GM12892 (cell line): ENCODE results near the gene LGR6.

Experiments used
- DNase-seq: peaks from one replicate; pipeline ENCODE4 v3.0.0; 2011; ENCODE audit not compliant: insufficient read length
- FAIRE-seq: peaks from 2 replicates; lab custom pipeline; 2011; peaks lifted over from hg19 to GRCh38; lab: Jason Lieb, UNC
- POLR2A ChIP-seq: IDR thresholded peaks from 2 replicates; pipeline ENCODE4 v1.6.1; 2011; ENCODE audit warnings: low read depth, low read length, control low read depth
- POLR2AphosphoS5 ChIP-seq: IDR thresholded peaks from 2 replicates; pipeline ENCODE4 v1.6.1; 2011; ENCODE audit warnings: low read depth, low read length, control low read depth
- TAF1 ChIP-seq: IDR thresholded peaks from 2 replicates; pipeline ENCODE4 v1.6.1; 2011; ENCODE audit warnings: low read depth, mild to moderate bottlenecking, control low read depth, low read length, borderline replicate concordance

The LGR6 gene

GRCh38 chr1:202263628-202264027 is 70.0 kb downstream of the LGR6 start:
- DNase-seq (no peak), FAIRE-seq (no peak)
- TF ChIP-seq POLR2A (no peak), TAF1 (no peak), POLR2AphosphoS5 (no peak)

DNA sequence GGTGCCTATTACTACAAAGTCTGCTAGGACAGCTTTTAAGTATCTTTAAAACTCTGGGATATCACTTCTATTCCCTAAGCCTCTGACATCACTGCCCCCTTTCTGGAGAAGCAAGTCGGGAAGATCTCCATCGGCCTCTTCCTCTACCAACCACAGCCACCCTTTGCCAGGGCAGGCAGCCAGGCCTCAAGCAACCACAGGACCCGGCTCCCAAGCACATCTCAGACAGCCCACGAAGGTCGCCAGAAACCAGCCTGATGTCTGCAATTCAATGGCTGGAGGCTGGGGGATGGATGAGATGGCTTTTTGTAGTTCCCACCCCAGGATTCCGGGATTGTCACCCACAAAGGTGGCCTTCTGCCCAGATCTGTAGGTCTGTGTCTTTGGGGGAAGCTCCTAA is 70.7 kb downstream of the LGR6 start:
- DNase-seq = no peak
- FAIRE-seq = no peak
- no peak for TF ChIP-seq POLR2A
- no peak for TF ChIP-seq POLR2AphosphoS5
- no peak for TF ChIP-seq TAF1

DNA sequence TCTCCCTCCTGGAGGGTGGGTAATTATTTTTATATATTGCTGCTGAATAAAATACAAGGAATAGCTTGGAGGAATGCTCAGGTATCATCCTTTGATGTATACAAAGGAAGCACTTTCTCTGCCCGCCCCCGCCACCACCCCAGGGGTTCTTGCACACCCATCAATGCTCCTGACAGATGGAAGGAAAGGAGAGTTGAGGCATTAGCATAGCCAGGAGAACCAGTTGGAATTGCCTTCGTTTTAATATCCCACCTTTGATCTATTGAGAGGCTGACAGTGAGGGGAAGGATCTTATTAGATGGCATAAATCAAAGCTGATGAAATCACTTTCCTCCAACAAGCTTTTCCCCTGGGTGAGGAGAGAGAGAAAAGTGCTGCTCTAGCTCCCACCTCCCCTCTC is 71.1 kb downstream of the LGR6 start:
- DNase-seq (no peak), FAIRE-seq (no peak)
- TF ChIP-seq TAF1 (no peak), POLR2A (no peak), POLR2AphosphoS5 (no peak)

GRCh38 chr1:202266061-202266765 is 72.6 kb downstream of the LGR6 start:
- FAIRE-seq (no peak), DNase-seq (no peak)
- no peak for TF ChIP-seq POLR2AphosphoS5
- TF ChIP-seq TAF1 = no peak
- no peak for TF ChIP-seq POLR2A

DNA sequence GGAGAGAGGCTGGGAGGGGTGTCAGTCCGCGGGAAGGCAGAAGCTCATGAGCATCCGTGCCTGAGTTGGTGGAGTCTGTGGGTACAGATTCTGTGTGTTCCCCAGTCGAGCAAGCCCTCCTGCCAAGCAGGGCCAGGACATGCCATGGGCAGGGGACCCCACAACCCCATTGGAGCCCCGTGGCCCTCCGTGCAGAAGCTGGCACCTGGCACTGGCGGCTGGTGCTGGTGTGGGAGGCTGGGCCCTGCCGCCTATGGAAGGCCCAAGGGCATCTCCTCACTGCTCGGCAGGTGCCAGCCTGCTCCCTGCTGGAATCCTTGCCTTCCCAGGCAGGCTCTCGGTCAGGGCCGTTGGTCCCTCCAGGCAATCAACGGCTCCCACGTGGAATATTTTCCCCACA is 74.4 kb downstream of the LGR6 start:
- DNase-seq = no peak
- FAIRE-seq = no peak
- TF ChIP-seq POLR2AphosphoS5 (no peak), TAF1 (no peak), POLR2A (no peak)

DNA sequence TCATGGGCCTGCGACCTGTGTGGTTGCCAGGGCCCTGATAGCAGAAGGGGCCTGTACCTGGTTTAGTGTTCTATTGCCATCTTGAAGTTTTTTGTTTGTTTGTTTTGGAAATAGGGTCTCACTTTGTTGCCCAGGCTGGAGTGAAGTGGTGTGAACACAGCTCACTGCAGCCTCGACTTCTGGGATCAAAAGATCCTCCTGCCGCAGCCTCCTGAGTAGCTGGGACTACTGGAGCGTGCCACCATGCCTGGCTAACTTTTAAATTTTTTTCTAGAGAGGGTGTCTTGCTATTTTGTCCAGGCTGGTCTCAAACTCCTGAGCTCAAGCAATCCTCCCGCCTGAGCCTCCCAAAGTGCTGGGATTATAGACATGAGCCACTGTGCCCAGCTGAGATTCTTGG is 75.2 kb downstream of the LGR6 start:
- no peak for FAIRE-seq
- TF ChIP-seq POLR2A (no peak), TAF1 (no peak), POLR2AphosphoS5 (no peak)
- DNase-seq = no peak

DNA sequence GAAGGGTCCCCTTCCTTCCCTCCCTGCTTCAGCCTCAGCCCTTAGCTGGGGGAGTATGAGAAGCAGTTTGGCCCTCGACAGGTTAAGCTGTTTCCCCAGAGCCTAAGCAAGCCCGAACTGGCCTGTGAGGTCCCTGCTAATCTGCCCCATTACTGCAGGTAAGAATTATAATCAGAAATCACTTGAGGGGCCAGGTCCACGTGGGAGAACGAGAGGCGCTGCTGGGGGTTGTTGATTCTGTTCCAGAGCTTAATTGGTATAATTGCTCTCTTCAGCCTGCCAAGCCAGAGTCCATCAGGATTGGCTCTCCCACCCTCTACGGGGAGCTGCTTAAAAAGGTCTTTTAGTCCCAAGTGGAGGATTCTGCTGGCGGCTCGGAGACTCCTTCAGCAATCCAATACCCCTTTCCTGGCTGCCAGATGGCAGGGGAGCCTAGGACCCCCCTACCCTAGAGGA is 77.3 kb downstream of the LGR6 start:
- no peak for TF ChIP-seq POLR2AphosphoS5
- TF ChIP-seq TAF1 = no peak
- no peak for TF ChIP-seq POLR2A
- FAIRE-seq = no peak
- no peak for DNase-seq

DNA sequence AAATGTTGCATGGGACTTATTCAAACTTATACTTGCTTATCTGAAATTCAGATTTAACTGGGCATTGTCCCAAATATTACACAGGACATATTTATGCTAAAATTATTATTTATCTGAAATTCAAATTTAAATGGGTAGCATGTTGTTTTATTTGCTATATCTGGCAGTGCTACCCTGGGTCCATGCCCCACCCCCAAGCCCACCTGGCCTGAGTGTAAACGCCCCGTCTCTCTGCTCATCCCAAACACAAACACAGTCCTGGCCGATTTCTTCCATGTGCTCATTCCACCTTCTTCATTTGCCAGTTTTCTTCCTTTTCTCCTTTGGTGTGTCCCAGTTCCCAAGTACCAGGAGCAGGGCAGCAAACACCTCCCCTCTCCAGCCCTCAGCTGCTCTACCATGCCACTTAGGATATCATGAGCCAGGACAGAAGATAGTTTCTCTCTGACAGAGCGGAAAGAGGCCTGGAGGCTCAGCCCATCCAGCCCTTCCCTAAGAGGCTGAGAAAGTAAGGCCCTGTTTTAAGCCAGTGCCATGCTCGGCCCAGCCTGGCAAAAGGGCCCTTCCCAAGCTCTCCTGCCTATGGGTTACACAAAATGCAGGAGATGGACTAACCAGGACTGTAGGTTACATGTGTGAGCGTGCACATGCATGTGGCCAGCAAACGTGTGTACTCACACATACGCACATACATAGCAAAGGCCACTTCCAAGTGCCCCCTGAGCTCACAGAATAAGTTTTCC is 78.7 kb downstream of the LGR6 start:
- no peak for FAIRE-seq
- no peak for DNase-seq
- TF ChIP-seq POLR2AphosphoS5 = no peak
- no peak for TF ChIP-seq POLR2A
- no peak for TF ChIP-seq TAF1

- no peak for TF ChIP-seq POLR2A
- TF ChIP-seq TAF1 = no peak
- TF ChIP-seq POLR2AphosphoS5 = no peak
- FAIRE-seq = no peak
- no peak for DNase-seq
Measured at GRCh38 chr1:202274611-202275010, 81.0 kb downstream of the LGR6 start.

DNA sequence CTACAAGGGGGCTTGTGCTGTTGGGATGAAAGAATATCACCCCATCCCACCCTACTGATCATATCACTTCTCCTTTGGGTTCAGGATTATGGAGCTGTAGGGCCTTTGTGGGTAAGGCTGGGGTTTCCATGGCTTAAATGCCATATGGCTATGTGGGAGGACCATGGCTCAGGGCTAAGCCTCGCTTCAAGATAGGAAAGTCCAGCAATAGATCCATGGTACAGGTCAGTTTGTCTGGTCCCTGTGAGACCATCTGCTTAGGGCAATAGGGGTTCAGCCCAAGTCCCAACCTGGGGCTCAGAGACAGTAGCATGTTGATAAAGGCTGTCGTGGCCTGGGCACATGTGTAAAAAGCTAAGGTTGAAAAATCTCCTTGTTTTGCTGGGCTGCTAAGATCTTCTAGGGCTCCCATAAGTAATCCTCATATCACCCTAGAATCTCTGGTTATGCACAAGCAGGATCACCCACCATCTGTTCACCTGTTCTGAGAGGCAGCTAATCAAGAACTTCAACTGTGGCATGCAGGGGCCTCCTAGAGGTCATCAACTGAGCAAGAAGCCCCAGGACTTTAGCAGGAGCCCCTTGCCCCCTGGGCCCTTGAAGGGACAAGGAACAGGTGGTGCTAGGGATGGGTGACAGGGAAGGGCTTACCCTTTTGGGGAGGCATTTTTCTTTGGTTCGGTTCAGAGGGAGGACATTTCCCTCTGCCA is 81.6 kb downstream of the LGR6 start:
- no peak for DNase-seq
- no peak for TF ChIP-seq POLR2A

GRCh38 chr1:202276081-202276715 is 82.6 kb downstream of the LGR6 start:
- TF ChIP-seq POLR2AphosphoS5 (no peak), POLR2A (no peak), TAF1 (no peak)
- DNase-seq (no peak), FAIRE-seq (no peak)

More for the DNA sequence above, 81.6 kb downstream of the LGR6 start:
- no peak for FAIRE-seq
